MM.1S (cell line): Measurements from ENCODE around the gene SLC37A2.

Experiments
- DNase-seq: peaks from one replicate; pipeline ENCODE4 v3.0.0-alpha.2; 2015
- H2AFZ ChIP-seq: fragments of 300-600 bp; sonication (generic); 2 replicates; pipeline ENCODE4 v1.6.0; 2016; ENCODE audit warnings: antibody characterized with exemption, low read length
- H3F3A ChIP-seq: fragments of 300-600 bp; sonication (generic); 2 replicates; pipeline ENCODE4 v1.6.1; 2016; ENCODE audit warnings: mild to moderate bottlenecking, antibody characterized with exemption, low read length, moderate library complexity, mixed read lengths; ENCODE audit not compliant: insufficient read depth
- H3K27ac ChIP-seq: fragments of 300-600 bp; sonication (generic); 2 replicates; pipeline ENCODE4 v1.5.1; 2016; ENCODE audit warnings: mild to moderate bottlenecking, low read length
- H3K27me3 ChIP-seq: fragments of 300-600 bp; sonication (generic); replicated peaks from 2 replicates; pipeline ENCODE4 v1.6.0; 2016; ENCODE audit warnings: low read length; ENCODE audit not compliant: insufficient read depth
- H3K36me3 ChIP-seq: fragments of 300-600 bp; sonication (generic); replicated peaks from 2 replicates; pipeline ENCODE4 v1.6.1; 2016; ENCODE audit warnings: mild to moderate bottlenecking, low read length, mixed read lengths; ENCODE audit not compliant: insufficient read depth
- H3K4me1 ChIP-seq: fragments of 300-600 bp; sonication (generic); 2 replicates; pipeline ENCODE4 v1.6.1; 2016; ENCODE audit warnings: low read length, mixed read lengths
- H3K4me2 ChIP-seq: fragments of 300-600 bp; sonication (generic); 2 replicates; pipeline ENCODE4 v1.6.0; 2016; ENCODE audit warnings: low read depth, low read length
- H3K4me3 ChIP-seq: fragments of 300-600 bp; sonication (generic); 2 replicates; pipeline ENCODE4 v1.5.1; 2016; ENCODE audit warnings: low read length, mixed read lengths
- H3K79me2 ChIP-seq: fragments of 300-600 bp; sonication (generic); 2 replicates; pipeline ENCODE4 v1.6.1; 2016; ENCODE audit warnings: mixed run types, low read length, mixed read lengths
- H3K9ac ChIP-seq: fragments of 300-600 bp; sonication (generic); 2 replicates; pipeline ENCODE4 v1.6.1; 2016; ENCODE audit warnings: low read length, mixed read lengths
- H3K9me2 ChIP-seq: fragments of 300-600 bp; sonication (generic); replicated peaks from 2 replicates; pipeline ENCODE4 v1.6.1; 2016; ENCODE audit warnings: mild to moderate bottlenecking, low read length, mixed read lengths; ENCODE audit not compliant: insufficient read depth
- H3K9me3 ChIP-seq: fragments of 300-600 bp; sonication (generic); replicated peaks from 2 replicates; pipeline ENCODE4 v1.6.1; 2016; ENCODE audit warnings: mild to moderate bottlenecking, low read length, mixed read lengths; ENCODE audit not compliant: insufficient read depth
- H4K20me1 ChIP-seq: fragments of 300-600 bp; sonication (generic); 2 replicates; pipeline ENCODE4 v1.6.1; 2016; ENCODE audit warnings: mild to moderate bottlenecking, low read length, moderate library complexity, mixed read lengths; ENCODE audit not compliant: insufficient read depth
- CTCF ChIP-seq: fragments of 300-600 bp; sonication (generic); IDR thresholded peaks from 2 replicates; pipeline ENCODE4 v1.5.1; 2016; ENCODE audit warnings: antibody characterized with exemption, low read length, mixed read lengths
- EZH2 ChIP-seq: fragments of 300-600 bp; sonication (generic); optimal IDR thresholded peaks from 2 replicates; pipeline ENCODE3; 2017; ENCODE audit warnings: low read depth, mild to moderate bottlenecking, antibody characterized with exemption, low read length, mixed read lengths
- EZH2phosphoT487 ChIP-seq: fragments of 300-600 bp; sonication (generic); IDR thresholded peaks from 2 replicates; pipeline ENCODE4 v1.6.1; 2018; ENCODE audit warnings: antibody characterized with exemption, low read length

SLC37A2 gene

GRCh38 chr11:125082611-125083311 is 19.7 kb downstream of the SLC37A2 start:
- no peaks in the 10 kb centered on the region for H3K79me2 ChIP-seq
- no peak overlapping the region for H3K27ac ChIP-seq
- no peaks in the 10 kb centered on the region for H3K36me3 ChIP-seq
- no peaks in the 10 kb centered on the region for H3K4me1 ChIP-seq
- H3K4me3 ChIP-seq = no peak overlapping the region
- no peaks in the 10 kb centered on the region for H4K20me1 ChIP-seq
- no peak overlapping the region for H2AFZ ChIP-seq
- no peaks in the 10 kb centered on the region for H3K9me3 ChIP-seq
- H3K27me3 ChIP-seq = no peaks in the 10 kb centered on the region
- no peaks in the 10 kb centered on the region for H3F3A ChIP-seq
- no peak overlapping the region for H3K4me2 ChIP-seq
- DNase-seq = no peak
- H3K9ac ChIP-seq = no peak overlapping the region
- no peaks in the 10 kb centered on the region for H3K9me2 ChIP-seq
- TF ChIP-seq CTCF = no peak
- no peak for TF ChIP-seq EZH2

- H3K4me3 ChIP-seq = no peak overlapping the region
- H3K9me2 ChIP-seq = no peaks in the 10 kb centered on the region
- no peaks in the 10 kb centered on the region for H3K4me1 ChIP-seq
- no peaks in the 10 kb centered on the region for H3K36me3 ChIP-seq
- no peak overlapping the region for H2AFZ ChIP-seq
- no peak overlapping the region for H3K4me2 ChIP-seq
- no peaks in the 10 kb centered on the region for H3K79me2 ChIP-seq
- H3K27me3 ChIP-seq = no peaks in the 10 kb centered on the region
- TF ChIP-seq EZH2phosphoT487 = no peak
- no peak for TF ChIP-seq EZH2
- TF ChIP-seq CTCF = no peak
- no peaks in the 10 kb centered on the region for H4K20me1 ChIP-seq
- H3F3A ChIP-seq = no peaks in the 10 kb centered on the region
- H3K27ac ChIP-seq = no peak overlapping the region
- DNase-seq = no peak
- no peaks in the 10 kb centered on the region for H3K9me3 ChIP-seq
- no peak overlapping the region for H3K9ac ChIP-seq
Measured at GRCh38 chr11:125083312-125084056, 20.4 kb downstream of the SLC37A2 start.

- Histone ChIP-seq H3K4me1 (no peaks in the 10 kb centered on the region), H3K4me3 (no peak overlapping the region), H3K27ac (no peak overlapping the region), H3K9me3 (no peaks in the 10 kb centered on the region), H4K20me1 (no peaks in the 10 kb centered on the region), H3K79me2 (no peaks in the 10 kb centered on the region), H3F3A (no peaks in the 10 kb centered on the region), H3K9ac (no peak overlapping the region), H3K9me2 (no peaks in the 10 kb centered on the region), H3K4me2 (no peak overlapping the region), H2AFZ (no peak overlapping the region), H3K36me3 (no peaks in the 10 kb centered on the region), H3K27me3 (no peaks in the 10 kb centered on the region)
- DNase-seq = no peak
- TF ChIP-seq CTCF = no peak
- no peak for TF ChIP-seq EZH2phosphoT487
- no peak for TF ChIP-seq EZH2
Measured at GRCh38 chr11:125084057-125084416, 20.9 kb downstream of the SLC37A2 start.
